ENCODE data around the gene REV3L. TPM values are rescaled to one million over a fixed set of nuclear protein-coding genes. Genes with fewer than 3 reads are reported as not detected.

Gene REV3L
- total and polyA plus RNA-seq, 9 of the 15 experiments (the other 6 are each of a cell fraction or from before 2014, with no cell fraction given): 5.5 to 24.4 (median 14.4) TPM

DNA sequence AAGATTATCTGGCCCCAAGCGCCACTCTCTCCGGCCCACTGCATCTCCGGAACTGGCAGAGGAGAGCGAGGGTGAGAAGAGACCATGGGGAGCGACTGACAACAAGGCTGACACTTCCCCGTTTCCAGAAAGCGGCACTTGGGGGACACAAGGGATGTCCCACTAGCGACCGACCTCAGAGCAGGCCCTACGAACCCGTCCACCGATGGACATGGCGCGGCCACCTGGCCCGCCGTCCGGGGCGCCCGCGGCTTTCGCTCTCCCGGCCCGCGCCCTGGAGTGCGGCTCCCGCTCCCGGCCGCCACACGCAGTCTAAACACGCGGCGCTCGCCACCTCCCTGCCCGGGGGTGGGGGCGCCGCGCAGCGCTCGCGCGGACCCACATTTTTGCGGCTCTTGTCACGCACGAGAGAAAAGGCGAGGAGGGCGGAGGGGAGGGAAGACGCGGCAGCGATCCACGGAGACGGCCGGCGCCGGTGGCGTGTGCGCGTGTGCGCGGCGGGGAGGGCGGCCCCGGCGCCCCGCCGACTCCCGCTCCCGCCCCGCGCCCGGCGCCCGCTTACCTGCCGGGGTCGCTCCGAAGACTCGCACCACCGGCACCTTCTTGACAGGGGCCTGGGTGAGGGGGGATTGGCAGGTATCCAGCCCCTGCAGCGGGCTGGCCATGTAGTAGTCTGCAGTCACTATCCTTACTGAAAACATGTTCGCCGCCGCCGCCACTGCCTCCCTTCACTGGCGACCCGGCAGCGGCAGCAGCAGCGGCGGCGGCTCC lies 645 bp downstream of the REV3L start (continued):
- TF ChIP-seq, protein P1, sequence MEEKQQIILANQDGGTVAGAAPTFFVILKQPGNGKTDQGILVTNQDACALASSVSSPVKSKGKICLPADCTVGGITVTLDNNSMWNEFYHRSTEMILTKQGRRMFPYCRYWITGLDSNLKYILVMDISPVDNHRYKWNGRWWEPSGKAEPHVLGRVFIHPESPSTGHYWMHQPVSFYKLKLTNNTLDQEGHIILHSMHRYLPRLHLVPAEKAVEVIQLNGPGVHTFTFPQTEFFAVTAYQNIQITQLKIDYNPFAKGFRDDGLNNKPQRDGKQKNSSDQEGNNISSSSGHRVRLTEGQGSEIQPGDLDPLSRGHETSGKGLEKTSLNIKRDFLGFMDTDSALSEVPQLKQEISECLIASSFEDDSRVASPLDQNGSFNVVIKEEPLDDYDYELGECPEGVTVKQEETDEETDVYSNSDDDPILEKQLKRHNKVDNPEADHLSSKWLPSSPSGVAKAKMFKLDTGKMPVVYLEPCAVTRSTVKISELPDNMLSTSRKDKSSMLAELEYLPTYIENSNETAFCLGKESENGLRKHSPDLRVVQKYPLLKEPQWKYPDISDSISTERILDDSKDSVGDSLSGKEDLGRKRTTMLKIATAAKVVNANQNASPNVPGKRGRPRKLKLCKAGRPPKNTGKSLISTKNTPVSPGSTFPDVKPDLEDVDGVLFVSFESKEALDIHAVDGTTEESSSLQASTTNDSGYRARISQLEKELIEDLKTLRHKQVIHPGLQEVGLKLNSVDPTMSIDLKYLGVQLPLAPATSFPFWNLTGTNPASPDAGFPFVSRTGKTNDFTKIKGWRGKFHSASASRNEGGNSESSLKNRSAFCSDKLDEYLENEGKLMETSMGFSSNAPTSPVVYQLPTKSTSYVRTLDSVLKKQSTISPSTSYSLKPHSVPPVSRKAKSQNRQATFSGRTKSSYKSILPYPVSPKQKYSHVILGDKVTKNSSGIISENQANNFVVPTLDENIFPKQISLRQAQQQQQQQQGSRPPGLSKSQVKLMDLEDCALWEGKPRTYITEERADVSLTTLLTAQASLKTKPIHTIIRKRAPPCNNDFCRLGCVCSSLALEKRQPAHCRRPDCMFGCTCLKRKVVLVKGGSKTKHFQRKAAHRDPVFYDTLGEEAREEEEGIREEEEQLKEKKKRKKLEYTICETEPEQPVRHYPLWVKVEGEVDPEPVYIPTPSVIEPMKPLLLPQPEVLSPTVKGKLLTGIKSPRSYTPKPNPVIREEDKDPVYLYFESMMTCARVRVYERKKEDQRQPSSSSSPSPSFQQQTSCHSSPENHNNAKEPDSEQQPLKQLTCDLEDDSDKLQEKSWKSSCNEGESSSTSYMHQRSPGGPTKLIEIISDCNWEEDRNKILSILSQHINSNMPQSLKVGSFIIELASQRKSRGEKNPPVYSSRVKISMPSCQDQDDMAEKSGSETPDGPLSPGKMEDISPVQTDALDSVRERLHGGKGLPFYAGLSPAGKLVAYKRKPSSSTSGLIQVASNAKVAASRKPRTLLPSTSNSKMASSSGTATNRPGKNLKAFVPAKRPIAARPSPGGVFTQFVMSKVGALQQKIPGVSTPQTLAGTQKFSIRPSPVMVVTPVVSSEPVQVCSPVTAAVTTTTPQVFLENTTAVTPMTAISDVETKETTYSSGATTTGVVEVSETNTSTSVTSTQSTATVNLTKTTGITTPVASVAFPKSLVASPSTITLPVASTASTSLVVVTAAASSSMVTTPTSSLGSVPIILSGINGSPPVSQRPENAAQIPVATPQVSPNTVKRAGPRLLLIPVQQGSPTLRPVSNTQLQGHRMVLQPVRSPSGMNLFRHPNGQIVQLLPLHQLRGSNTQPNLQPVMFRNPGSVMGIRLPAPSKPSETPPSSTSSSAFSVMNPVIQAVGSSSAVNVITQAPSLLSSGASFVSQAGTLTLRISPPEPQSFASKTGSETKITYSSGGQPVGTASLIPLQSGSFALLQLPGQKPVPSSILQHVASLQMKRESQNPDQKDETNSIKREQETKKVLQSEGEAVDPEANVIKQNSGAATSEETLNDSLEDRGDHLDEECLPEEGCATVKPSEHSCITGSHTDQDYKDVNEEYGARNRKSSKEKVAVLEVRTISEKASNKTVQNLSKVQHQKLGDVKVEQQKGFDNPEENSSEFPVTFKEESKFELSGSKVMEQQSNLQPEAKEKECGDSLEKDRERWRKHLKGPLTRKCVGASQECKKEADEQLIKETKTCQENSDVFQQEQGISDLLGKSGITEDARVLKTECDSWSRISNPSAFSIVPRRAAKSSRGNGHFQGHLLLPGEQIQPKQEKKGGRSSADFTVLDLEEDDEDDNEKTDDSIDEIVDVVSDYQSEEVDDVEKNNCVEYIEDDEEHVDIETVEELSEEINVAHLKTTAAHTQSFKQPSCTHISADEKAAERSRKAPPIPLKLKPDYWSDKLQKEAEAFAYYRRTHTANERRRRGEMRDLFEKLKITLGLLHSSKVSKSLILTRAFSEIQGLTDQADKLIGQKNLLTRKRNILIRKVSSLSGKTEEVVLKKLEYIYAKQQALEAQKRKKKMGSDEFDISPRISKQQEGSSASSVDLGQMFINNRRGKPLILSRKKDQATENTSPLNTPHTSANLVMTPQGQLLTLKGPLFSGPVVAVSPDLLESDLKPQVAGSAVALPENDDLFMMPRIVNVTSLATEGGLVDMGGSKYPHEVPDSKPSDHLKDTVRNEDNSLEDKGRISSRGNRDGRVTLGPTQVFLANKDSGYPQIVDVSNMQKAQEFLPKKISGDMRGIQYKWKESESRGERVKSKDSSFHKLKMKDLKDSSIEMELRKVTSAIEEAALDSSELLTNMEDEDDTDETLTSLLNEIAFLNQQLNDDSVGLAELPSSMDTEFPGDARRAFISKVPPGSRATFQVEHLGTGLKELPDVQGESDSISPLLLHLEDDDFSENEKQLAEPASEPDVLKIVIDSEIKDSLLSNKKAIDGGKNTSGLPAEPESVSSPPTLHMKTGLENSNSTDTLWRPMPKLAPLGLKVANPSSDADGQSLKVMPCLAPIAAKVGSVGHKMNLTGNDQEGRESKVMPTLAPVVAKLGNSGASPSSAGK (IDR thresholded peaks at IDR 0.05): no peak
- no peak for TF ChIP-seq SMAD3 (CRISPR knock-in tag; conservative IDR thresholded peaks at IDR 0.05)
- TF ChIP-seq, protein P2, sequence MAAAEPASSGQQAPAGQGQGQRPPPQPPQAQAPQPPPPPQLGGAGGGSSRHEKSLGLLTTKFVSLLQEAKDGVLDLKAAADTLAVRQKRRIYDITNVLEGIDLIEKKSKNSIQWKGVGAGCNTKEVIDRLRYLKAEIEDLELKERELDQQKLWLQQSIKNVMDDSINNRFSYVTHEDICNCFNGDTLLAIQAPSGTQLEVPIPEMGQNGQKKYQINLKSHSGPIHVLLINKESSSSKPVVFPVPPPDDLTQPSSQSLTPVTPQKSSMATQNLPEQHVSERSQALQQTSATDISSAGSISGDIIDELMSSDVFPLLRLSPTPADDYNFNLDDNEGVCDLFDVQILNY (CRISPR knock-in tag; IDR thresholded peaks at IDR 0.05): no peak
- TF ChIP-seq, protein P3, sequence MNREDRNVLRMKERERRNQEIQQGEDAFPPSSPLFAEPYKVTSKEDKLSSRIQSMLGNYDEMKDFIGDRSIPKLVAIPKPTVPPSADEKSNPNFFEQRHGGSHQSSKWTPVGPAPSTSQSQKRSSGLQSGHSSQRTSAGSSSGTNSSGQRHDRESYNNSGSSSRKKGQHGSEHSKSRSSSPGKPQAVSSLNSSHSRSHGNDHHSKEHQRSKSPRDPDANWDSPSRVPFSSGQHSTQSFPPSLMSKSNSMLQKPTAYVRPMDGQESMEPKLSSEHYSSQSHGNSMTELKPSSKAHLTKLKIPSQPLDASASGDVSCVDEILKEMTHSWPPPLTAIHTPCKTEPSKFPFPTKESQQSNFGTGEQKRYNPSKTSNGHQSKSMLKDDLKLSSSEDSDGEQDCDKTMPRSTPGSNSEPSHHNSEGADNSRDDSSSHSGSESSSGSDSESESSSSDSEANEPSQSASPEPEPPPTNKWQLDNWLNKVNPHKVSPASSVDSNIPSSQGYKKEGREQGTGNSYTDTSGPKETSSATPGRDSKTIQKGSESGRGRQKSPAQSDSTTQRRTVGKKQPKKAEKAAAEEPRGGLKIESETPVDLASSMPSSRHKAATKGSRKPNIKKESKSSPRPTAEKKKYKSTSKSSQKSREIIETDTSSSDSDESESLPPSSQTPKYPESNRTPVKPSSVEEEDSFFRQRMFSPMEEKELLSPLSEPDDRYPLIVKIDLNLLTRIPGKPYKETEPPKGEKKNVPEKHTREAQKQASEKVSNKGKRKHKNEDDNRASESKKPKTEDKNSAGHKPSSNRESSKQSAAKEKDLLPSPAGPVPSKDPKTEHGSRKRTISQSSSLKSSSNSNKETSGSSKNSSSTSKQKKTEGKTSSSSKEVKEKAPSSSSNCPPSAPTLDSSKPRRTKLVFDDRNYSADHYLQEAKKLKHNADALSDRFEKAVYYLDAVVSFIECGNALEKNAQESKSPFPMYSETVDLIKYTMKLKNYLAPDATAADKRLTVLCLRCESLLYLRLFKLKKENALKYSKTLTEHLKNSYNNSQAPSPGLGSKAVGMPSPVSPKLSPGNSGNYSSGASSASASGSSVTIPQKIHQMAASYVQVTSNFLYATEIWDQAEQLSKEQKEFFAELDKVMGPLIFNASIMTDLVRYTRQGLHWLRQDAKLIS (CRISPR knock-in tag; IDR thresholded peaks at IDR 0.05): no peak; the same call in 1 of the 2 replicates
- TF ChIP-seq ZFX (CRISPR knock-in tag; IDR thresholded peaks at IDR 0.05): peak; percentile 37
- no peak for TF ChIP-seq PPARD (CRISPR knock-in tag; IDR thresholded peaks at IDR 0.05)
- no peak for TF ChIP-seq NR2F6 (CRISPR knock-in tag; IDR thresholded peaks at IDR 0.05)
- no peak for TF ChIP-seq POLR2AphosphoS5 (IDR thresholded peaks at IDR 0.05; ENCODE audit: control insufficient read depth, insufficient read depth, low read depth, low read length)
- 0 out of 2 replicates have a peak, but pooled peaks have one; percentile 26 for TF ChIP-seq NCOA6 (IDR thresholded peaks at IDR 0.05)
- TF ChIP-seq RUNX1 (IDR thresholded peaks at IDR 0.05; ENCODE audit: low read depth): no peak
- peak; percentile 58; the same call in 1 of the 2 replicates for TF ChIP-seq NFIC (IDR thresholded peaks at IDR 0.05)
